ENCODE measurements around the gene CD3D. TPM values are rescaled to one million over a fixed set of nuclear protein-coding genes. Genes with fewer than 3 reads are reported as not detected.

Gene CD3D
- total and polyA plus RNA-seq, 2 experiments from 2014 or later: 1.8 to 2.3 TPM

GRCh38 chr11:118338637-118339061, 3.9 kb downstream of the CD3D start:
- no peak for TF ChIP-seq EZH2 (IDR thresholded peaks at IDR 0.05; ENCODE audit: borderline replicate concordance)
- no peak for TF ChIP-seq CTCF (IDR thresholded peaks at IDR 0.05; ENCODE audit: poor library complexity)
- no peak for TF ChIP-seq EZH2phosphoT487 (IDR thresholded peaks at IDR 0.05; ENCODE audit: low read depth, severe bottlenecking, unreplicated experiment)
- Histone ChIP-seq H3K36me3 (replicated peaks; ENCODE audit: insufficient read depth, low read depth) (no peaks in the 10 kb centered on the region), H4K20me1 (ENCODE audit: insufficient read depth, poor library complexity, severe bottlenecking) (no peaks in the 10 kb centered on the region), H3K4me3 (no peak overlapping the region), H3K79me2 (no peaks in the 10 kb centered on the region), H3K9me2 (replicated peaks; ENCODE audit: insufficient read depth) (no peaks in the 10 kb centered on the region), H3K9me3 (ENCODE audit: low read depth) (no peaks in the 10 kb centered on the region), H3K4me2 (no peak overlapping the region), H2AFZ (no peak overlapping the region), H3K27me3 (no peaks in the 10 kb centered on the region), H3K4me1 (ENCODE audit: insufficient read depth) (peaks cover 12% of the 10 kb centered on the region), H3K27ac (peak overlapping the region; percentile 92)
- WGBS (ENCODE audit: low lambda C conversion rate, missing lambda C conversion rate): 74% methylated on average over 7 of the region's 7 CpGs
- DNase-seq (ENCODE audit: low spot score): peak; percentile 81

GRCh38 chr11:118334745-118335144, 7.8 kb downstream of the CD3D start:
- H2AFZ ChIP-seq: no peak overlapping the region
- H3K9me2 ChIP-seq (replicated peaks; ENCODE audit: insufficient read depth): no peaks in the 10 kb centered on the region
- no peak for DNase-seq (ENCODE audit: low spot score)
- H3K4me1 ChIP-seq (ENCODE audit: insufficient read depth): peaks cover 12% of the 10 kb centered on the region
- TF ChIP-seq CTCF (IDR thresholded peaks at IDR 0.05; ENCODE audit: poor library complexity) (no peak), EZH2phosphoT487 (IDR thresholded peaks at IDR 0.05; ENCODE audit: low read depth, severe bottlenecking, unreplicated experiment) (no peak), EZH2 (IDR thresholded peaks at IDR 0.05; ENCODE audit: borderline replicate concordance) (no peak)
- no peaks in the 10 kb centered on the region for H3K9me3 ChIP-seq (ENCODE audit: low read depth)
- no peaks in the 10 kb centered on the region for H3K27me3 ChIP-seq
- no peaks in the 10 kb centered on the region for H3K79me2 ChIP-seq
- no peak overlapping the region for H3K4me3 ChIP-seq
- no peaks in the 10 kb centered on the region for H4K20me1 ChIP-seq (ENCODE audit: insufficient read depth, poor library complexity, severe bottlenecking)
- H3K27ac ChIP-seq: no peak overlapping the region
- no peaks in the 10 kb centered on the region for H3K36me3 ChIP-seq (replicated peaks; ENCODE audit: insufficient read depth, low read depth)
- WGBS (ENCODE audit: low lambda C conversion rate, missing lambda C conversion rate): 90% methylated on average over 1 of the region's 1 CpG
- H3K4me2 ChIP-seq: no peak overlapping the region

GRCh38 chr11:118328745-118329144, 13.8 kb downstream of the CD3D start:
- Histone ChIP-seq H3K79me2 (no peaks in the 10 kb centered on the region), H3K4me3 (no peak overlapping the region), H3K9me2 (replicated peaks; ENCODE audit: insufficient read depth) (no peaks in the 10 kb centered on the region), H4K20me1 (ENCODE audit: insufficient read depth, poor library complexity, severe bottlenecking) (no peaks in the 10 kb centered on the region), H3K9me3 (ENCODE audit: low read depth) (no peaks in the 10 kb centered on the region), H3K36me3 (replicated peaks; ENCODE audit: insufficient read depth, low read depth) (no peaks in the 10 kb centered on the region), H3K27ac (no peak overlapping the region), H3K4me2 (no peak overlapping the region), H2AFZ (no peak overlapping the region), H3K27me3 (no peaks in the 10 kb centered on the region), H3K4me1 (ENCODE audit: insufficient read depth) (no peaks in the 10 kb centered on the region)
- no peak for DNase-seq (ENCODE audit: low spot score)
- no peak for TF ChIP-seq CTCF (IDR thresholded peaks at IDR 0.05; ENCODE audit: poor library complexity)
- no peak for TF ChIP-seq EZH2phosphoT487 (IDR thresholded peaks at IDR 0.05; ENCODE audit: low read depth, severe bottlenecking, unreplicated experiment)
- TF ChIP-seq EZH2 (IDR thresholded peaks at IDR 0.05; ENCODE audit: borderline replicate concordance): no peak

- H3K79me2 ChIP-seq: no peaks in the 10 kb centered on the region
- no peaks in the 10 kb centered on the region for H3K27me3 ChIP-seq
- no peaks in the 10 kb centered on the region for H3K9me3 ChIP-seq (ENCODE audit: low read depth)
- H2AFZ ChIP-seq: no peak overlapping the region
- H3K9me2 ChIP-seq (replicated peaks; ENCODE audit: insufficient read depth): no peaks in the 10 kb centered on the region
- DNase-seq (ENCODE audit: low spot score): no peak
- TF ChIP-seq EZH2phosphoT487 (IDR thresholded peaks at IDR 0.05; ENCODE audit: low read depth, severe bottlenecking, unreplicated experiment) (no peak), CTCF (IDR thresholded peaks at IDR 0.05; ENCODE audit: poor library complexity) (no peak)
- H3K27ac ChIP-seq: no peak overlapping the region
- no peak overlapping the region for H3K4me2 ChIP-seq
- H4K20me1 ChIP-seq (ENCODE audit: insufficient read depth, poor library complexity, severe bottlenecking): no peaks in the 10 kb centered on the region
- H3K4me3 ChIP-seq: no peak overlapping the region
- H3K36me3 ChIP-seq (replicated peaks; ENCODE audit: insufficient read depth, low read depth): no peaks in the 10 kb centered on the region
- peaks cover 18% of the 10 kb centered on the region for H3K4me1 ChIP-seq (ENCODE audit: insufficient read depth)
Measured at GRCh38 chr11:118325283-118325682, 17.2 kb downstream of the CD3D start.
